ENCODE data around the gene OR4E2. TPM values are rescaled to one million over a fixed set of nuclear protein-coding genes. Genes with fewer than 3 reads are reported as not detected.

OR4E2 gene
- total RNA-seq, 2 experiments from 2014 or later, result not detected

- Histone ChIP-seq H3K9me2 (ENCODE audit: insufficient read depth, low read length) (no peaks in the 10 kb centered on the region), H4K20me1 (ENCODE audit: insufficient read depth, low read length) (no peaks in the 10 kb centered on the region), H3K9me3 (ENCODE audit: low read length) (peaks cover 12% of the 10 kb centered on the region; the same call in 1 of the 2 replicates), H3K79me2 (ENCODE audit: insufficient read depth, low read depth, low read length) (no peaks in the 10 kb centered on the region), H3K36me3 (ENCODE audit: insufficient read depth, low read length) (no peaks in the 10 kb centered on the region), H3K4me2 (ENCODE audit: low read length) (no peak within 1 kb of the TSS), H3K4me1 (ENCODE audit: insufficient read depth, low read length, poor library complexity, severe bottlenecking) (no peaks in the 10 kb centered on the region), H3K4me3 (ENCODE audit: low read depth, low read length, poor library complexity, severe bottlenecking) (no peak within 1 kb of the TSS), H3K27ac (ENCODE audit: low read depth, low read length, poor library complexity, severe bottlenecking) (no peak within 1 kb of the TSS), H2AFZ (ENCODE audit: low read length) (no peak within 1 kb of the TSS)
- TF ChIP-seq EZH2phosphoT487 (IDR thresholded peaks at IDR 0.05; ENCODE audit: borderline replicate concordance, low read depth, low read length) (no peak), CTCF (conservative IDR thresholded peaks at IDR 0.05; ENCODE audit: low read length) (no peak)
- DNase-seq (ENCODE audit: low spot score), result no peak
- ChIA-PET CTCF (ENCODE audit: unreplicated experiment) (no interaction called here), POLR2A (interaction anchor here (0.7 kb wide), 1 partner anchor 297 kb away, joined by 7 read pairs; no protein-coding TSS in a partner anchor)
- intact Hi-C loops (cut with micrococcal nuclease; ENCODE audit: unreplicated experiment), result no loop called here
- BruUV-seq (replicated peaks), result no TSS peak
These were observed 20.1 kb downstream of the OR4E2 start, which contains the start of gene OR4E1 for GRCh38 chr14:21673718-21674117. Gene OR4E1 (minus strand): TSS chr14:21673818. CDS start chr14:21670935, 2,883 bp downstream.

GRCh38 chr14:21675566-21675965, 21.9 kb downstream of the OR4E2 start:
- BruUV-seq (replicated peaks), result no TSS peak
- TF ChIP-seq CTCF (conservative IDR thresholded peaks at IDR 0.05; ENCODE audit: low read length) (no peak), EZH2phosphoT487 (IDR thresholded peaks at IDR 0.05; ENCODE audit: borderline replicate concordance, low read depth, low read length) (no peak)
- Histone ChIP-seq H3K36me3 (ENCODE audit: insufficient read depth, low read length) (no peaks in the 10 kb centered on the region), H3K4me1 (ENCODE audit: insufficient read depth, low read length, poor library complexity, severe bottlenecking) (no peaks in the 10 kb centered on the region), H4K20me1 (ENCODE audit: insufficient read depth, low read length) (no peaks in the 10 kb centered on the region), H3K79me2 (ENCODE audit: insufficient read depth, low read depth, low read length) (no peaks in the 10 kb centered on the region), H3K27ac (ENCODE audit: low read depth, low read length, poor library complexity, severe bottlenecking) (no peak overlapping the region), H2AFZ (ENCODE audit: low read length) (no peak overlapping the region), H3K9me3 (ENCODE audit: low read length) (peaks cover 12% of the 10 kb centered on the region; the same call in 1 of the 2 replicates), H3K4me3 (ENCODE audit: low read depth, low read length, poor library complexity, severe bottlenecking) (no peak overlapping the region), H3K9me2 (ENCODE audit: insufficient read depth, low read length) (no peaks in the 10 kb centered on the region), H3K4me2 (ENCODE audit: low read length) (no peak overlapping the region)
- CTCF ChIA-PET (ENCODE audit: unreplicated experiment), result no interaction called here
- intact Hi-C loops (cut with micrococcal nuclease; ENCODE audit: unreplicated experiment), result no loop called here
- DNase-seq (ENCODE audit: low spot score), result no peak
- POLR2A ChIA-PET, result interaction anchor here (0.6 to 1.1 kb wide), 3 partner anchors 14 to 1793 kb away, joined by 3 read pairs; no protein-coding TSS in a partner anchor

GRCh38 chr14:21680072-21680471, 26.4 kb downstream of the OR4E2 start:
- Histone ChIP-seq H3K79me2 (ENCODE audit: insufficient read depth, low read depth, low read length) (no peaks in the 10 kb centered on the region), H3K4me1 (ENCODE audit: insufficient read depth, low read length, poor library complexity, severe bottlenecking) (no peaks in the 10 kb centered on the region), H3K9me3 (ENCODE audit: low read length) (peaks cover 10% of the 10 kb centered on the region; the same call in 1 of the 2 replicates), H2AFZ (ENCODE audit: low read length) (no peak overlapping the region), H3K9me2 (ENCODE audit: insufficient read depth, low read length) (no peaks in the 10 kb centered on the region), H4K20me1 (ENCODE audit: insufficient read depth, low read length) (no peaks in the 10 kb centered on the region), H3K36me3 (ENCODE audit: insufficient read depth, low read length) (no peaks in the 10 kb centered on the region), H3K4me3 (ENCODE audit: low read depth, low read length, poor library complexity, severe bottlenecking) (no peak overlapping the region), H3K4me2 (ENCODE audit: low read length) (no peak overlapping the region), H3K27ac (ENCODE audit: low read depth, low read length, poor library complexity, severe bottlenecking) (no peak overlapping the region)
- TF ChIP-seq EZH2phosphoT487 (IDR thresholded peaks at IDR 0.05; ENCODE audit: borderline replicate concordance, low read depth, low read length), result no peak
- no peak for TF ChIP-seq CTCF (conservative IDR thresholded peaks at IDR 0.05; ENCODE audit: low read length)
- no peak for DNase-seq (ENCODE audit: low spot score)
- CTCF ChIA-PET (ENCODE audit: unreplicated experiment), result no interaction called here
- intact Hi-C loops (cut with micrococcal nuclease; ENCODE audit: unreplicated experiment), result no loop called here
- no TSS peak for BruUV-seq (replicated peaks)
- POLR2A ChIA-PET, result interaction anchor here (0.6 kb wide), 1 partner anchor 571 kb away, joined by 4 read pairs; no protein-coding TSS in a partner anchor
